Caco-2 (cell line): ENCODE measurements around the gene KIAA1671. TPM values are rescaled to one million over a fixed set of nuclear protein-coding genes. Genes with fewer than 3 reads are reported as not detected.

Source experiments
- BruUV-seq: library from RNA; stranded (reverse); fragments of 400-500 nt; replicated peaks from 2 replicates; lab custom pipeline; 2021; lab: Mats Ljungman, UMichigan
- CTCF ChIA-PET: fragments of 300-600 bp; sonication (Branson Sonifier 250); formaldehyde crosslinking; loops from one replicate; lab custom pipeline; 2022; ENCODE audit warnings: antibody characterized with exemption; lab: Charles Lee
- POLR2A ChIA-PET: fragments of 300-600 bp; sonication (Branson Sonifier 250); formaldehyde crosslinking; loops from one replicate; lab custom pipeline; 2022; ENCODE audit warnings: antibody characterized with exemption; lab: Charles Lee
- DNase-seq, 2 experiments: peaks; one replicate each; pipeline versions ENCODE4 v3.0.0 to v3.0.0-alpha.2; 2020 to 2022
- H3K27me3 ChIP-seq: replicated peaks from 2 replicates; pipeline ENCODE4 v1.6.0; 2011; ENCODE audit warnings: low read length; ENCODE audit not compliant: control insufficient read depth, insufficient read depth
- H3K36me3 ChIP-seq: 2 replicates; pipeline ENCODE4 v1.5.1; 2011; ENCODE audit warnings: low read length; ENCODE audit not compliant: control insufficient read depth, insufficient read depth
- H3K4me1 ChIP-seq: fragments of 250-450 bp; sonication (Bioruptor Pico); 2 replicates; pipeline ENCODE4 v1.5.1; 2020; ENCODE audit warnings: mild to moderate bottlenecking
- H3K4me3 ChIP-seq: 2 replicates; pipeline ENCODE4 v1.5.1; 2011; ENCODE audit warnings: low read depth, mild to moderate bottlenecking, control low read depth, low read length
- H3K9me3 ChIP-seq: fragments of 250-450 bp; sonication (Bioruptor Pico); 2 replicates; pipeline ENCODE4 v1.5.1; 2020; ENCODE audit warnings: mild to moderate bottlenecking, moderate library complexity
- H3K27ac Mint-ChIP-seq: one replicate; pipeline ENCODE4 v1.8.0; 2022; ENCODE audit warnings: mixed read lengths; ENCODE audit not compliant: unreplicated experiment
- H3K27me3 Mint-ChIP-seq: one replicate; pipeline ENCODE4 v1.8.0; 2022; ENCODE audit warnings: mixed read lengths; ENCODE audit not compliant: insufficient read depth, unreplicated experiment
- H3K36me3 Mint-ChIP-seq: one replicate; pipeline ENCODE4 v1.8.0; 2022; ENCODE audit warnings: mild to moderate bottlenecking, mixed read lengths; ENCODE audit not compliant: insufficient read depth, unreplicated experiment
- H3K4me1 Mint-ChIP-seq: one replicate; pipeline ENCODE4 v1.8.0; 2022; ENCODE audit warnings: low read depth, mixed read lengths; ENCODE audit not compliant: unreplicated experiment
- H3K4me3 Mint-ChIP-seq: one replicate; pipeline ENCODE4 v1.8.0; 2022; ENCODE audit warnings: mild to moderate bottlenecking, moderate library complexity, mixed read lengths; ENCODE audit not compliant: unreplicated experiment
- H3K9me3 Mint-ChIP-seq: one replicate; pipeline ENCODE4 v1.8.0; 2022; ENCODE audit warnings: mixed read lengths; ENCODE audit not compliant: unreplicated experiment
- CTCF ChIP-seq, 2 experiments: fragments of 200-600 bp in 1 of 2; IDR thresholded peaks; 1 replicate in 1 of 2; 2 replicates in 1 of 2; pipeline versions ENCODE4 v1.5.1 to v1.8.0; 2011 to 2022; ENCODE audit warnings: antibody characterized with exemption in 1 of 2, control low read depth in 1 of 2, inconsistent platforms in 1 of 2, low read depth in 1 of 2, low read length in 1 of 2, mild to moderate bottlenecking in 1 of 2, moderate library complexity in 1 of 2; ENCODE audit not compliant: insufficient read depth in 1 of 2, severe bottlenecking in 1 of 2, unreplicated experiment in 1 of 2
- intact Hi-C: fragments of 100-400 bp; cut with micrococcal nuclease; formaldehyde crosslinking; loops from one replicate; pipeline ENCODE4 v1.10.0; 2022; ENCODE audit not compliant: unreplicated experiment
- total RNA-seq: library from RNA; stranded (reverse); gene quantifications from 2 replicates; pipeline ENCODE4 v1.2.3, GENCODE V29; 2022

The KIAA1671 gene
- total RNA-seq, 1 experiment from 2014 or later = 28.6 TPM

- intact Hi-C loops = no loop called here
- ChIA-PET CTCF (no interaction called here), POLR2A (no interaction called here)
- H3K27me3 Mint-ChIP-seq = no peaks in the 10 kb centered on the region
- H3K27ac Mint-ChIP-seq = no peak overlapping the region
- peaks cover 37% of the 10 kb centered on the region for H3K36me3 Mint-ChIP-seq
- BruUV-seq = no TSS peak
- Histone ChIP-seq H3K27me3 (no peaks in the 10 kb centered on the region), H3K9me3 (no peaks in the 10 kb centered on the region), H3K36me3 (peaks cover 2% of the 10 kb centered on the region), H3K4me3 (no peak overlapping the region), H3K4me1 (no peaks in the 10 kb centered on the region)
- DNase-seq = no peak
- no peaks in the 10 kb centered on the region for H3K9me3 Mint-ChIP-seq
- no peak overlapping the region for H3K4me3 Mint-ChIP-seq
- H3K4me1 Mint-ChIP-seq = no peaks in the 10 kb centered on the region
- TF ChIP-seq CTCF (IDR thresholded peaks at IDR 0.05; ENCODE audit: insufficient read depth in 1 of 2, low read depth in 1 of 2, low read length in 1 of 2, severe bottlenecking in 1 of 2, unreplicated experiment in 1 of 2) = no peak
Measured at GRCh38 chr22:25182131-25183110, 229.9 kb downstream of the KIAA1671 start.

- Histone ChIP-seq H3K36me3 (peaks cover 2% of the 10 kb centered on the region), H3K4me3 (no peak overlapping the region), H3K9me3 (no peaks in the 10 kb centered on the region), H3K4me1 (no peaks in the 10 kb centered on the region), H3K27me3 (no peaks in the 10 kb centered on the region)
- Mint-ChIP-seq H3K27me3 (no peaks in the 10 kb centered on the region), H3K9me3 (no peaks in the 10 kb centered on the region), H3K27ac (no peak overlapping the region), H3K4me1 (no peaks in the 10 kb centered on the region), H3K36me3 (peaks cover 28% of the 10 kb centered on the region), H3K4me3 (no peak overlapping the region)
- intact Hi-C loops = no loop called here
- CTCF ChIA-PET = interaction anchor here (0.6 to 0.7 kb wide), 2 partner anchors 73 to 148 kb away, joined by 3 read pairs; no protein-coding TSS in a partner anchor
- no TSS peak for BruUV-seq
- no peak for DNase-seq
- POLR2A ChIA-PET = no interaction called here
- no peak for TF ChIP-seq CTCF (IDR thresholded peaks at IDR 0.05; ENCODE audit: insufficient read depth in 1 of 2, low read depth in 1 of 2, low read length in 1 of 2, severe bottlenecking in 1 of 2, unreplicated experiment in 1 of 2)
Measured at GRCh38 chr22:25183949-25184619, 231.6 kb downstream of the KIAA1671 start.

GRCh38 chr22:25186140-25186539 lies 233.6 kb downstream of the KIAA1671 start:
- H3K9me3 ChIP-seq = no peaks in the 10 kb centered on the region
- CTCF ChIA-PET = interaction anchor here (0.7 kb wide), 1 partner anchor 33 kb away, joined by 3 read pairs; no protein-coding TSS in a partner anchor
- no peak overlapping the region for H3K4me3 ChIP-seq
- peaks cover 33% of the 10 kb centered on the region for H3K36me3 Mint-ChIP-seq
- POLR2A ChIA-PET = no interaction called here
- H3K27me3 ChIP-seq = no peaks in the 10 kb centered on the region
- no peak for TF ChIP-seq CTCF (IDR thresholded peaks at IDR 0.05; ENCODE audit: insufficient read depth in 1 of 2, low read depth in 1 of 2, low read length in 1 of 2, severe bottlenecking in 1 of 2, unreplicated experiment in 1 of 2)
- no peaks in the 10 kb centered on the region for H3K4me1 Mint-ChIP-seq
- H3K27me3 Mint-ChIP-seq = no peaks in the 10 kb centered on the region
- no peaks in the 10 kb centered on the region for H3K9me3 Mint-ChIP-seq
- H3K4me1 ChIP-seq = no peaks in the 10 kb centered on the region
- peaks cover 2% of the 10 kb centered on the region for H3K36me3 ChIP-seq
- H3K27ac Mint-ChIP-seq = no peak overlapping the region
- intact Hi-C loops = no loop called here
- H3K4me3 Mint-ChIP-seq = no peak overlapping the region
- no peak for DNase-seq
- no TSS peak for BruUV-seq
